HG03159 (cell line): ENCODE measurements around the gene BTBD2.

Source experiments
- ATAC-seq: cut with Tn5 transposase; IDR thresholded peaks from one replicate; pipeline ENCODE4 v1.9.1; 2021; ENCODE audit warnings: mild to moderate bottlenecking, moderate library complexity; ENCODE audit not compliant: unreplicated experiment

The BTBD2 gene

DNA sequence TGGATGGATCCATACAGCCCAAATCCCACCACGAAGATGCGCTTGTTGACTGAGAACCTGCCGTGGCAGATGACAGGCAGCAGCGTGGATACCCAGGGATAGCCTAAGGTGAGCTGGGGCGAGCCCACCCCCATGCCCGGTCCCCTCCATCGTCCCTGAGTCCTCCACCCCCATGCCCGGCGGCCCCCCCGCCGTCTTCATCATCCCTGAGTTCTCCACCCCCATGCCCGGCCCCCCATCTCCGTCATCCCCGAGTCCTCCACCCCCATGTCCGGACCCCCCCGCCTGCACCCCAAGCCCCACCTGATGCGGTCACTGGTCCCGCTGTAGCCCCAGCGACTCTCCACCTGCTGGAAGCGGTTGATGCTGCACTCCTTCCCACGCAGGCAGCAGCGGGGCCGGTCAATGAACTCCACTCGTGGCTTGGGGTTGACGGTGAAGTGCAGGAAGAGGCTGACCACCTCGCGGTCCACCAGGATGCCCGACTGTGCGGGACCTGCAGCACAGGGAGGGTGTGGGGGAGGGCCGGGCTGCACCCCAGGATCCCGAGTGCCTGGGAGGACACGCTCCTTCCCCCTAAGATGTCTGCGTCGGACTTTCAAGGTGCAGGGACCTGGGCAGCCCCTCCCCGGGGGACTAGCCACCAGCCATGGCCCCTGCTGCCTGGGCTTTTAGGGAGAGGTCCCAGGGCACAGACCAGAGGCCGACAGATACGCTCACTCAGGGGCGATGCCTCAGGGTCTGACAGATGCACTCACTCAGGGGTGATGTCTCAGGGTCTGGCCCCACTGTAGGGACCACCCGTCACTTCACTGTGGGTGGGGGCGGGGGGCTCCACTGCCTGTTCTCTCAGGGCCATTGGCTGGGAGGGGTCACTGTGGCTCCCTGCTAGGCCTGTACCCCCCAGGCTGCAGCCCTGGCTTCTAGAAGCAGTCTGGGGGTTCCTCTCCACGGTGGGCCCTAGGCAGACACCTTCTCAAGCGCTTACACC is 28.0 kb downstream of the BTBD2 start:
- no peak for ATAC-seq

GRCh38 chr19:1986357-1987162 is 29.0 kb downstream of the BTBD2 start:
- no peak for ATAC-seq

- no peak for ATAC-seq
These were observed 29.7 kb downstream of the BTBD2 start for GRCh38 chr19:1985588-1986356.

DNA sequence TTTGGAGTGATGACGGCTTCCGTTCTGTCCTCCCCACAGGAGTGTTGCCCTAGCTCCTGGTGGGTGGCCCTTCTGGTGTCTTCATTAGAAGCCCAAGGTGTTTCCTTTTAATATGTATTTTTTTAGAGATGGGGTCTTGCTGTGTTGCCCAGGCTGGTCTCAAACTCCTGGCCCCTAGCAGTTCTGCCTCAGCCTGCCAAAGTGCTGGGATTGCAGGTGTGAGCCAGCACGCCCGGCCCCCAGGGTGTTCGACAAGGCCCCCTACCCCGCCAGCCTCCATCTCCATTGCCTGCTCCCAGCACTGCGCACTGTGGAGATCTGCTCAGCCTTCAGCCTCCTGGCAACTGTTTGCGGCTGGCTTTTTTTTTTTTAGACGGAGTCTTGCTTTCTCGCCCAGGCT is 31.2 kb downstream of the BTBD2 start:
- ATAC-seq = no peak

GRCh38 chr19:1981253-1981652 is 34.3 kb downstream of the BTBD2 start:
- no peak for ATAC-seq

- no peak for ATAC-seq
These were observed 34.7 kb downstream of the BTBD2 start for GRCh38 chr19:1980809-1981181.

DNA sequence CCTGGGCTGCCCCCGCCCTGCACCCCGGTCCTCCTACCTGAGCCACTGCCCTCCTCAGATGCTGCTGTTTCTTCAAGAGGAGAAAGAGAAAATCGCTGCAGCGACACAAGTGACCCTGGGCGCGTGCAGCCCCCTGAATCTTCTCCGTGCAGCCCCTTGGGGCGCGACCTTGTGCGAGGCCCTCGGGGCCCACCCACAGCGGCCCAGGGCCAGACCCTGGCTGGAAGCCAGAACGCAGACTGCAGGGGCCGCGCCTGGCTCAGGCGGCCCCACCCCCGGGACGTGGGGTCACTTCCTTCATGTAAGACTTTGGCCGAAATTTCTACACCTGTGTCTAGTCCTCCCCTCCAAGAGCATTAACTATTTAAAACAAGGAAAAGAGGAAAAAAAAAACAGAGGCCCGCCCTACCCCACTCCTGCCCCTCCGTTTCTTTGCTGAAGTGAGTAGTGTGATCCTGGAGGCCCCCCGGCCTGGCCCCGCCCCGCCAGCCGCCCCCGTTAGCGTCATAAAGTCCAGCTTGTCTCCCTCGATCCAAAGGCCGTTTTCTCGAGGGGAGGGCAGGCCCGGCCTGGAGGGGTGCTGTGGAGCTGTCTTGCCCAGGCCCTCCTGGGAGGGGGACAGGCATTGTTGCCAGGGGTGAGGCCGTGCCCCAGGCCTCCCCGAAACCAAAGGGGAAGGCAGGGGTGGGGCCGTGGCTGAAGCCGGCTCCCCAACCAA is 35.3 kb downstream of the BTBD2 start:
- no peak for ATAC-seq

GRCh38 chr19:1979642-1980041 is 35.9 kb downstream of the BTBD2 start:
- no peak for ATAC-seq

DNA sequence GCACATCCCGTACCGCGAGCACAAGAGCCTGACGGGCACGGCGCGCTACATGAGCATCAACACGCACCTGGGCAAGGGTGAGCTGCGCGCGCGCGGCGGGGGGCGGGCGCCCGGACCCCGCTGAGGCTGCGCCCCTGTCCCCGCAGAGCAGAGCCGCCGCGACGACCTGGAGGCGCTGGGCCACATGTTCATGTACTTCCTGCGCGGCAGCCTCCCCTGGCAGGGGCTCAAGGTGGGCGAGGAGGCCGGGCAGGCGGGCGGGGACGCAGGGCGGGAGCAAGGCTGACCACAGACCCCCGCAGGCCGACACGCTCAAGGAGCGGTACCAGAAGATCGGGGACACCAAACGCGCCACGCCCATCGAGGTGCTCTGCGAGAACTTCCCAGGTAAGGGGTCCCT is 36.5 kb downstream of the BTBD2 start:
- no peak for ATAC-seq

- ATAC-seq = no peak
These were observed 37.1 kb downstream of the BTBD2 start for GRCh38 chr19:1978346-1978894.

GRCh38 chr19:1977120-1977519 is 38.4 kb downstream of the BTBD2 start:
- ATAC-seq = no peak

- ATAC-seq = no peak
These were observed 40.4 kb downstream of the BTBD2 start for GRCh38 chr19:1975162-1975480.

DNA sequence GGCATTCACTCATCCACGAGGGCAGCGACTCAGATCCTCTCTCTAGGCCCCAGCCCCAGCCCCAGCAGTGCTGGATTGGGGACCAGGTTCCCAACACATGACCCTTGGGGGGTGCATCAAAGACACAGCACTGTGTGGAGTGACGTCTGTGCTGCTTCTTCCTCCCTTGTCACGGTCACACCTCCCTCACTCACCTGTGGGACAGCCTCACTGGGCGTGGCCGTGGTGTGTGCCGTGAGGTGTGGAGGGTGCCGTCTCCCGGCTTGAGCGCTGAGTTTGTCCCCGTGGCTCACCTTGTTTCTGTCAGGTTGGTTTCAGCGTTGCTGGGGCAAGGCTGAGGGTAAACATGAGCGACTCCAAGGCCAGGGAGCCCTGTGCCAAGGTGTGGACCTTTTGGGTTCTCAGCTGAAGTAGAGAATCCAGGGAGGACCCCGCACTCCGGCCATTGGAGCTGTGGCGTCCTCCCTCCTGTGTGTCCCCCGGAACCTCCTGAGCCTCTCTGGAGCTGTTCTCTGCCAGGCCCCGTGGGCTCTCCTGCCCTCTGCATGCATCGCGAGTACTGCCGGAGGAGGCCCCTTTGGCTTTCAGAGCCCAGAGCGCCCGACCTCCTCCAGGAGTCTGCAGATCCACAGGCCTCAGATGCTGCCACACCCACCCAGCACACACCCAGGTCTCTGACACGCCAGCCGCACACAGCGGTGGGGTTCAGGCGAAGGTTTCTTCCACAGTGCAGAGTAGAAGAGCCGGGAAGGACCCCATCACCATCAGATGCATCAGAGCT is 40.9 kb downstream of the BTBD2 start:
- ATAC-seq = no peak

DNA sequence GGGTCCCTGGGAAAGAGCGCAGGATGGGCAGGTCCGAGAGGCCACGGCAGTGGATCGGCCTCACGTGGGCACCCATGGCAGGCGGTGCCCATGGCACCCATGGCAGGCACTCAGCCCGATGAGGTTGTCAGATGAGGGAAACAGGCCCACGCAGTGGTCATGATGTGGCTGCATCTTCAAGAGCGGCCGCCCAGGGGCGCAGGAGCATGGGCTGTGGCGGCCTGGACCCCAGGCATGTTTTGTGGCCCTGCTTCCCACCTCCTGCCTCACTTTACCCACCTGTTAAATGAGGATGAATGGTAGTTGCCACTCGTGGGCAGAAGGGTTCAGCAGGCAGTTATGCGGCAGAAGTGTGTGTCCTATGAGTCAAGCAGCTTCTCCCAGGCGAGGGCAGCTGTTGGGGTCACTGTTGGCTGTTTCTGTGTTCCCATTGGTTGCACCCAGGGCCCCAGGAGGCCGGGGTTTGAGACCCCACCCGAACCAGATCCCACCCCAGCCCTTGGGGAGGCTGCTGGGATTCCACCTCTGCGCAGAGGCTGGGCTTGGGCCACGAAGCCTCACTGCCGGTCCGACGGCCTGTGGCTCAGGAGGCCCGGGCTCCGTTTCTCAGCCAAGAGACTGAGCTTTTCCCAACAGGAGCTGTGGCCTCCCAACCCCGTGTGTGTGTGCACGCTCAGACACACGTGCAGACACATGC is 44.6 kb downstream of the BTBD2 start:
- ATAC-seq = no peak

DNA sequence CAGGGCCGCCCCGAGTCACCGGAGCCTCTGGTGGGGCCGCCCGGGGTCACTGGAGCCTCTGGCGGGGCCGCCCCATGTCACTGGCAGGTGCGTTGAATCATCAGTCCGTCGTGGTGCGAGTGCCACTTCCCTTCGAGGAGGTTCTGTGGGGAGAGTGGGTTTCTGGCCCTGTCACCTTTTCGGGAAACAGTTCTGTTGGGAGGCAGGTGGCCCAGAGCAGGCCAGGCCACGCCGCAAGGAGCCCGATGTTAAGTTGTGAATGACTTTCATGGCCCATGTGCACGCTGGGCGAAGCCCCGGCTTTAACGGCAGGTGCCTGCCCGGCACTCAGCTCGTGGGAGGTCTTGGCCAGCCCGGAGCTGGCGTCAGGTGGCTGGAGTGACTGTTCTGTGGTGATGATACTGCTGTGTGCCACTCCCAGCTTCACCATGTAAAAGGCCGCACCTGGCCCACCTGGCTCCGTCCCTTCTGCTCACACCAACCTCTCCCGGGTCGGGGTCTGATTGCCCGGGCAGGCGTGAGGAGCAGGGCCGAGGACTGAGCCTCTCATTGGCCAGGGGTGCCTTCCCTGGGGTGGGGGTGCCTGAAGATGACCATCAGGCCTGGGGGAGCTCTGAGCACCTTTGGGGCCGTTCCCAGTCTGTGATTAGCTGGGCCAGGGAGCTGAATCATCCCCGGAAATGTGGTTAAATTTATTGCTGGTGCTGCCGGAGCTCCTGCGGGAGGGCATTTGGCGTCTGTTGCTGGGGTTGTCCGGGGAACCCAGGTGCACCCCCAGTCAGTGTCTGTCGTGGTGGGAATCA is 45.3 kb downstream of the BTBD2 start:
- no peak for ATAC-seq

DNA sequence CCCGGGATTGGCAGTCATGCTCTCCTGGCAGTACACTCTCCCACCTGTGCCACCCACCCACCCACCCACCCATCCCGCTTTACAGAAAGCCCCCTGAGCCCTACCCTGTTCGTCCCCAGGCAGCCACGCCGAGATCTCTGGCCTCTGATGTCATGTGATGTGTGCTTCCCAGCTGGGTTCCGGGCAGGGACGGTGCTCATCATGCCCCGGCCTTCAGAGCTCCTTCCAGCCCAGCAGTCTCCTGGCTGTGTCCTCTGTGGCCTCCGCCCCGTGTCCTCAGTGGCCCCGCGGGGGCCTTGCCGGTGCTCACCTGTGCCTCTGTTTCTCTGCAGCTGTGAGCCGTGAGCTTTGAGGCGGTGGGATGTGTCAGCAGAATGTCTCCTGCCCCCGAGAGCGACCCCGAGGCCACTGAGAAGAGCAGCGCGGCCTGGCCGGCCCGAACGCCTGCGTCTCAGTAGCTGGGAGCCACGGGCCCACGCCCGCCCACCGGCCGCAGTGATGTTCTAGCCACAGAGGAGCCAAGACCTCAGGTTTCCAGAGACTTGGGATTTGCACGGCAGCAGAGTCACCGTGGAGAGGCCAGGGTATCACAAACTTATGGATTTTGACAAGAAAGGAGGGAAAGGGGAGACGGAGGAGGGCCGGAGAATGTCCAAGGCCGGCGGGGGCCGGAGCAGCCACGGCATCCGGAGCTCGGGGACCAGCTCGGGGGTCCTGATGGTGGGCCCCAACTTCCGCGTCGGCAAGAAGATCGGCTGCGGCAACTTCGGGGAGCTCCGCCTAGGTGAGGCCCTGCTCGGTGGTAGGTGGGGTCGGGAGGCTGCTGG is 46.1 kb downstream of the BTBD2 start:
- no peak for ATAC-seq
